Measurements from ENCODE around the gene CLIP1. TPM values are rescaled to one million over a fixed set of nuclear protein-coding genes. Genes with fewer than 3 reads are reported as not detected.
"Not testable (repeated sequence)": the region's sequence is repeated elsewhere in the genome, so short reads cannot be mapped to it uniquely, and the experiment has no call there.

Gene CLIP1
- total and polyA plus RNA-seq, 2 of the 8 experiments (the other 6 are each of a cell fraction or from before 2014, with no cell fraction given): 19.0 to 27.6 TPM

DNA sequence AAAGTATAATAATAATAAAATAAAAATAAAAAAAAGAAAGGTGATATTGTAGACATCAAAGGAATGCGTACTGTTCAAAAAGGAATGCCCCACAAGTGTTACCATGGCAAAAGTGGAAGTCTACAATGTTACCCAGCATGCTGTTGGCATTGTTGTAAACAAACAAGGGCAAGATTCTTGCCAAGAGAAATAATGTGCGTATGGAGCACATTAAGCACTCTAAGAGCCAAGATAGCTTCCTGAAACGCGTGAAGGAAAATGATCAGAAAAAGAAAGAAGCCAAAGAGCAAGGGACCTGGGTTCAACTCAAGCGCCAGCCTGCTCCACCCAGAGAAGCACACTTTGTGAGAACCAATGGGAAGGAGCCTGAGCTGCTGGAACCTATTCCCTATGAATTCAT lies 57.2 kb downstream of the CLIP1 start:
- H3K79me1 ChIP-seq (ENCODE audit: low read depth, low read length); H2AFZ ChIP-seq (ENCODE audit: low read length); H3K79me2 ChIP-seq (ENCODE audit: control insufficient read depth in 1 of 2, insufficient read depth in 2 of 2, low read length in 2 of 2); H3K9me3 ChIP-seq (ENCODE audit: insufficient read depth in 2 of 2, low read depth in 1 of 2, low read length in 1 of 2); H2BK5ac ChIP-seq (ENCODE audit: low read depth, low read length); H3K4ac ChIP-seq (replicated peaks; ENCODE audit: insufficient read length, low read depth, low read length); H2BK120ac ChIP-seq (replicated peaks; ENCODE audit: low read depth, low read length); H3K9ac ChIP-seq (replicated peaks in 1 of 4; ENCODE audit: extremely low read depth in 1 of 4, low read depth in 3 of 4, low read length in 3 of 4); FAIRE-seq; H4K91ac ChIP-seq (replicated peaks; ENCODE audit: insufficient read length, low read length); CTCF ChIA-PET (ENCODE audit: partially characterized antibody); H2BK15ac ChIP-seq (ENCODE audit: low read length); H2AK5ac ChIP-seq (ENCODE audit: low read depth, low read length); H3K56ac ChIP-seq (replicated peaks; ENCODE audit: insufficient read length, low read depth, low read length); H3K4me1 ChIP-seq (replicated peaks in 1 of 4; ENCODE audit: control insufficient read depth in 3 of 4, insufficient read depth in 4 of 4, low read length in 3 of 4); H4K8ac ChIP-seq (ENCODE audit: extremely low read depth, insufficient read depth, low read length); H3K18ac ChIP-seq (ENCODE audit: extremely low read depth, low read length); H3K23ac ChIP-seq (ENCODE audit: insufficient read length); H3K27me3 ChIP-seq (replicated peaks in 1 of 4; ENCODE audit: control insufficient read depth in 3 of 4, extremely low read depth in 1 of 4, insufficient read depth in 3 of 4, low read length in 3 of 4); H4K5ac ChIP-seq (ENCODE audit: insufficient read length, low read depth, low read length); H3K4me2 ChIP-seq (ENCODE audit: insufficient read depth in 1 of 2, low read depth in 2 of 2, low read length in 2 of 2); H3K27ac ChIP-seq (ENCODE audit: low read depth, low read length); H3K4me3 ChIP-seq (ENCODE audit: extremely low read depth in 1 of 4, insufficient read depth in 2 of 4, low read depth in 3 of 4, low read length in 4 of 4); H4K20me1 ChIP-seq (replicated peaks in 1 of 2; ENCODE audit: control insufficient read depth in 1 of 2, insufficient read depth in 2 of 2, low read length in 2 of 2); DNase-seq (ENCODE audit: low read depth in 1 of 2, low spot score in 2 of 2); POLR2A ChIA-PET (ENCODE audit: partially characterized antibody); H3K23me2 ChIP-seq (ENCODE audit: low read depth, low read length); H3K36me3 ChIP-seq (ENCODE audit: control insufficient read depth in 2 of 4, insufficient read depth in 4 of 4, low read length in 3 of 4); H3K14ac ChIP-seq (ENCODE audit: insufficient read length); H2BK20ac ChIP-seq (ENCODE audit: low read length): not testable (repeated sequence)
- H2BK12ac ChIP-seq (ENCODE audit: low read depth, low read length): 0 out of 2 replicates have a peak overlapping the region, but pooled peaks have one; percentile 60
- WGBS, 2 experiments (ENCODE audit: extremely low coverage in 1 of 2, insufficient coverage in 1 of 2, insufficient read length in 1 of 2, insufficient replicate concordance in 2 of 2, low coverage in 1 of 2, low lambda C conversion rate in 2 of 2, missing lambda C conversion rate in 1 of 2): 94% methylated on average over 5 of the region's 5 CpGs; no CpG with 5 or more reads in 1 of the 2 experiments

Data from H1 (cell line).